Epithelial cell of prostate (primary cell): Measurements from ENCODE around the gene WEE1.

Source experiments
- DNase-seq: peaks from one replicate; pipeline ENCODE4 v3.0.0-alpha.2; 2011; ENCODE audit warnings: low read depth, low spot score
- H3K27ac ChIP-seq: fragments of 450-650 bp; 2 replicates; pipeline ENCODE4 v1.5.1; 2017; ENCODE audit warnings: mild to moderate bottlenecking

The WEE1 gene

GRCh38 chr11:9565822-9566560 is 7.5 kb upstream of the WEE1 start:
- peak; percentile 100 for DNase-seq
- H3K27ac ChIP-seq, result peak overlapping the region; percentile 97

- DNase-seq, result no peak
- H3K27ac ChIP-seq, result peak overlapping the region; percentile 97
Observed at GRCh38 chr11:9566561-9567063, 6.9 kb upstream of the WEE1 start.

GRCh38 chr11:9567401-9567800 is 6.1 kb upstream of the WEE1 start:
- no peak for DNase-seq
- H3K27ac ChIP-seq, result peak overlapping the region; percentile 97

GRCh38 chr11:9568161-9568853 is 5.2 kb upstream of the WEE1 start:
- no peak for DNase-seq
- H3K27ac ChIP-seq, result peak overlapping the region; percentile 97

GRCh38 chr11:9568854-9569587 is 4.4 kb upstream of the WEE1 start:
- peak; percentile 98 for DNase-seq
- H3K27ac ChIP-seq, result peak overlapping the region; percentile 97

- peak overlapping the region; percentile 97 for H3K27ac ChIP-seq
- DNase-seq, result no peak
Observed at GRCh38 chr11:9569588-9570164, 3.8 kb upstream of the WEE1 start.

- no peak for DNase-seq
- peak overlapping the region; percentile 97 for H3K27ac ChIP-seq
Observed at GRCh38 chr11:9570313-9571025, 3.0 kb upstream of the WEE1 start.

- DNase-seq, result no peak
- no peak overlapping the region for H3K27ac ChIP-seq
Observed at GRCh38 chr11:9571071-9571762, 2.3 kb upstream of the WEE1 start.

GRCh38 chr11:9571763-9572115 is 1.7 kb upstream of the WEE1 start:
- no peak for DNase-seq
- H3K27ac ChIP-seq, result no peak overlapping the region

- DNase-seq, result no peak
- H3K27ac ChIP-seq, result peak overlapping the region; percentile 84
Observed at GRCh38 chr11:9573775-9574621, 528 bp downstream of the WEE1 start.

- peak overlapping the region; percentile 84 for H3K27ac ChIP-seq
- no peak for DNase-seq
Observed at GRCh38 chr11:9574622-9575259, 1.3 kb downstream of the WEE1 start.

GRCh38 chr11:9575260-9576240 is 2.1 kb downstream of the WEE1 start:
- DNase-seq, result no peak

GRCh38 chr11:9576701-9577381 is 3.4 kb downstream of the WEE1 start:
- no peak for DNase-seq
- peak overlapping the region; percentile 84 for H3K27ac ChIP-seq

More at GRCh38 chr11:9575260-9576240, 2.1 kb downstream of the WEE1 start:
- H3K27ac ChIP-seq, result peak overlapping the region; percentile 84

- DNase-seq, result no peak
- H3K27ac ChIP-seq, result peak overlapping the region; percentile 84
Observed at GRCh38 chr11:9577556-9577955, 4.1 kb downstream of the WEE1 start.

GRCh38 chr11:9580894-9581293 is 7.4 kb downstream of the WEE1 start:
- no peak overlapping the region for H3K27ac ChIP-seq
- no peak for DNase-seq

- DNase-seq, result no peak
- no peak overlapping the region for H3K27ac ChIP-seq
Observed at GRCh38 chr11:9581556-9582161, 8.2 kb downstream of the WEE1 start.
